Measurements from ENCODE around the gene CHGA.

CHGA gene

DNA sequence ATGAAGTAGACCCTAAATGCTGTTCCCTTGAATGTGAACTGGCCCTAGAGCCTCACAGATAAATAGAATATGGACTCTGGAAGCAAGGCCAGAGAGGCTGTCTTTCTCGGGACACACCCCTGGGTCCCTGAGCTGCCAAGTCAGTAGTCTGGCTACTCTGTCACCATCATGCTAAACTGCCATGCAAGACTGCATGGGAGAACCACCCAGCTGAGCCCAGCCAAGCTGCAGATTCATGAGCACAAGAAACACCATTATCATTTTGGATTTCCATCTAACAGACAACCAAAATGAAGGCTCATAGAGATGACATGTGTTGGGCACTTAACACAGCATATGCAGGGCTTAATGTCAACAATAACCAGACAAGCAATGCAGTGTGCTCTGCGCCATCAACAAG is 53.3 kb downstream of the CHGA start:
- Histone ChIP-seq H3K9ac (ENCODE audit: low read depth, low read length) (no peak overlapping the region), H3K79me2 (ENCODE audit: insufficient read depth, low read length) (no peaks in the 10 kb centered on the region; the same call in 1 of the 2 replicates), H3K27me3 (ENCODE audit: insufficient read depth, low read length, poor library complexity) (no peaks in the 10 kb centered on the region), H3K27ac (ENCODE audit: low read length) (no peak overlapping the region), H4K20me1 (ENCODE audit: insufficient read depth, low read length) (peaks cover 4% of the 10 kb centered on the region; the same call in 1 of the 2 replicates), H3K36me3 (ENCODE audit: insufficient read depth, low read length) (peaks cover 45% of the 10 kb centered on the region), H3K4me1 (ENCODE audit: insufficient read depth, low read length) (no peaks in the 10 kb centered on the region), H3K9me3 (ENCODE audit: insufficient read depth, low read length, severe bottlenecking) (peaks cover 41% of the 10 kb centered on the region), H2AFZ (ENCODE audit: low read depth, low read length) (no peak overlapping the region), H3K4me2 (ENCODE audit: insufficient read depth, low read length) (no peak overlapping the region), H3K4me3 (ENCODE audit: low read depth in 1 of 2, low read length in 2 of 2) (no peak overlapping the region)
- no peak for DNase-seq
- no peak for ATAC-seq (ENCODE audit: insufficient read depth, low read depth)
- TF ChIP-seq CTCF (IDR thresholded peaks at IDR 0.05; ENCODE audit: borderline replicate concordance, extremely low read depth, low read length, poor library complexity, severe bottlenecking) (no peak), EZH2 (IDR thresholded peaks at IDR 0.05; ENCODE audit: borderline replicate concordance, low read depth, low read length, severe bottlenecking) (no peak)

GRCh38 chr14:92978229-92979021 is 55.5 kb downstream of the CHGA start:
- peaks cover 62% of the 10 kb centered on the region for H3K36me3 ChIP-seq (ENCODE audit: insufficient read depth, low read length)
- H3K4me2 ChIP-seq (ENCODE audit: insufficient read depth, low read length): no peak overlapping the region
- no peaks in the 10 kb centered on the region for H3K79me2 ChIP-seq (ENCODE audit: insufficient read depth, low read length)
- H2AFZ ChIP-seq (ENCODE audit: low read depth, low read length): no peak overlapping the region
- H3K9ac ChIP-seq (ENCODE audit: low read depth, low read length): no peak overlapping the region
- TF ChIP-seq CTCF (IDR thresholded peaks at IDR 0.05; ENCODE audit: borderline replicate concordance, extremely low read depth, low read length, poor library complexity, severe bottlenecking): no peak
- no peak for TF ChIP-seq EZH2 (IDR thresholded peaks at IDR 0.05; ENCODE audit: borderline replicate concordance, low read depth, low read length, severe bottlenecking)
- ATAC-seq (ENCODE audit: insufficient read depth, low read depth) (no peak), DNase-seq (peak; percentile 9)
- H3K9me3 ChIP-seq (ENCODE audit: insufficient read depth, low read length, severe bottlenecking): peaks cover 51% of the 10 kb centered on the region
- no peaks in the 10 kb centered on the region for H4K20me1 ChIP-seq (ENCODE audit: insufficient read depth, low read length)
- no peaks in the 10 kb centered on the region for H3K27me3 ChIP-seq (ENCODE audit: insufficient read depth, low read length, poor library complexity)
- no peak overlapping the region for H3K4me3 ChIP-seq (ENCODE audit: low read depth in 1 of 2, low read length in 2 of 2)
- no peak overlapping the region for H3K27ac ChIP-seq (ENCODE audit: low read length)
- H3K4me1 ChIP-seq (ENCODE audit: insufficient read depth, low read length): no peaks in the 10 kb centered on the region

DNA sequence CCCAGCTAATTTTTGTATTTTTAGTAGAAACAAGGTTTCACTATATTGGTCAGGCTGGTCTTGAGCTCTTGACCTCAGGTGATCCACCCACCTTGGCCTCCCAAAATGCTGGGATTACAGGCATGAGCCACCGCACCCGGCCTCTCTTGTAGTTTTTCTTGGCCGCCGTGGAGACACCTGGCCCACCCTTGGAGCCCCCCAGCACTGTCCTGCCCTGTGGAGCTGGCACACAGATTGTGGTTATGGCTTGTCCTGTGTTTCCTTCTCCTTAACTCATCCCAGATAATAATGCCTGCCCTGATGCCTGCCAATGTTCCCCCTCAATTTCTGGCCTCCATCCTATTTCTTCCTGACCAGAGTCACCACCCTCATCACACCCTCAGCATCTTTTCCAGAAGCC is 57.9 kb downstream of the CHGA start:
- no peak for ATAC-seq (ENCODE audit: insufficient read depth, low read depth)
- no peak for TF ChIP-seq CTCF (IDR thresholded peaks at IDR 0.05; ENCODE audit: borderline replicate concordance, extremely low read depth, low read length, poor library complexity, severe bottlenecking)
- TF ChIP-seq EZH2 (IDR thresholded peaks at IDR 0.05; ENCODE audit: borderline replicate concordance, low read depth, low read length, severe bottlenecking): no peak
- peaks cover 61% of the 10 kb centered on the region for H3K36me3 ChIP-seq (ENCODE audit: insufficient read depth, low read length)

More for the DNA sequence above, 57.9 kb downstream of the CHGA start:
- no peak overlapping the region for H2AFZ ChIP-seq (ENCODE audit: low read depth, low read length)
- peaks cover 47% of the 10 kb centered on the region for H3K9me3 ChIP-seq (ENCODE audit: insufficient read depth, low read length, severe bottlenecking)
- H3K27ac ChIP-seq (ENCODE audit: low read length): no peak overlapping the region
- H3K4me1 ChIP-seq (ENCODE audit: insufficient read depth, low read length): no peaks in the 10 kb centered on the region
- no peak overlapping the region for H3K9ac ChIP-seq (ENCODE audit: low read depth, low read length)
- no peaks in the 10 kb centered on the region for H3K27me3 ChIP-seq (ENCODE audit: insufficient read depth, low read length, poor library complexity)
- no peaks in the 10 kb centered on the region for H3K79me2 ChIP-seq (ENCODE audit: insufficient read depth, low read length)
- no peaks in the 10 kb centered on the region for H4K20me1 ChIP-seq (ENCODE audit: insufficient read depth, low read length)
- no peak overlapping the region for H3K4me2 ChIP-seq (ENCODE audit: insufficient read depth, low read length)
- DNase-seq: no peak
- H3K4me3 ChIP-seq (ENCODE audit: low read depth in 1 of 2, low read length in 2 of 2): no peak overlapping the region

All from DND-41 (cell line).